SH-SY5Y (cell line): ENCODE data around the gene ASCL1.

Experiments used
- GATA2 ChIP-seq: IDR thresholded peaks from 2 replicates; pipeline ENCODE4 v1.6.1; 2011; ENCODE audit warnings: mild to moderate bottlenecking, low read depth, low read length
- GATA3 ChIP-seq: IDR thresholded peaks from 2 replicates; pipeline ENCODE4 v1.6.1; 2011; ENCODE audit warnings: low read depth, mild to moderate bottlenecking, low read length, moderate library complexity

DNA sequence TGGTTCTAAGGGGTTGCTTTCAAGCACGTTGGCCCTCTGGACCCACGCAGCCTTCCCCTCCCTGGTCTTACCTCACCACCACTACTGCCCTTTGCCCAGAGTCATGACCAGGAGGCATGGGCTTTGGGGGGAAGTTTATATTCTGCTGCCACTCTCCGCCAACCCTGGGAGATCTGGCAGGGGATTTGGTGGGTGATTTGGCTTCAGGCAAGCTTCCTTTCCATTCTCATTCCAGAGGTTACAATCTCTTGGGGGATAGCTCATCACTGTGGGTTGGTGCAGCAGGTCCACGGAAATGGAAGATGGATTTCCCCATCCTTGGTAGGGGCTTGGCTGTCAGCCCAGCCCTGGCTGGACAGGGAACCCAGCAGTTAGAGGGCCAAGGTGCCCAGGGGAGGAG lies 46.7 kb upstream of the ASCL1 start:
- TF ChIP-seq GATA2 (no peak), GATA3 (no peak)
